ENCODE measurements around the gene ACAD10. TPM values are rescaled to one million over a fixed set of nuclear protein-coding genes. Genes with fewer than 3 reads are reported as not detected.

ACAD10 gene
- total RNA-seq, 1 donor from 2014 or later: 29.5 TPM

DNA sequence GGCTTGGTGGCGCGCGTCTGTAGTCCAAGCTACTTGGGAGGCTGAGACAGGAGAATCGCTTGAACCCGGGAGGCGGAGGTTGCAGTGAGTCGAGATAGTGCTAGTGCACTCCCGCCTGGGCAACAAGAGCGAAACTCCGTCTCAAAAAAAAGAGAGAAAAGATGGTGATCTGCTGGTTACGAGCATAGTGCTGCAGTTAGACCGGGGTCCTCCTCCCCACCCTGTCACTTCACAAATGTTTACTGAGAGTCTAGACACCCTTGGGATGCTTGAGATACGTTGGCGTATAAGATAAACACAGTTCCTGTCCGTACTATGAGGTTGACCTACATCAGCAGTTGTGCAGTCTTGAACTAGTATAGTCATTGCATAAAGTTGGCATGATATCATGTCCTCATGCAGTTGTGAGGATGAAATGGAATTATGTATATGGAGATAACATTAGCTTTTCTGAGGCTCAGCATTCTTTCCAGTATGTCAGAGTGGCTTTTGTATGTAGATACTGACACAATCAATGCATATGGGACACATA is 787 bp downstream of the ACAD10 start:
- Mint-ChIP-seq H3K9me3 (ENCODE audit: unreplicated experiment) (no peaks in the 10 kb centered on the region), H3K27me3 (ENCODE audit: unreplicated experiment) (no peaks in the 10 kb centered on the region), H3K4me1 (ENCODE audit: unreplicated experiment) (peaks cover 31% of the 10 kb centered on the region), H3K27ac (ENCODE audit: unreplicated experiment) (peak overlapping the region; percentile 91), H3K36me3 (ENCODE audit: unreplicated experiment) (peaks cover 14% of the 10 kb centered on the region), H3K4me3 (ENCODE audit: unreplicated experiment) (peak overlapping the region; percentile 95)
- DNase-seq (ENCODE audit: extremely low spot score, unreplicated experiment): no peak
- TF ChIP-seq, protein P1, sequence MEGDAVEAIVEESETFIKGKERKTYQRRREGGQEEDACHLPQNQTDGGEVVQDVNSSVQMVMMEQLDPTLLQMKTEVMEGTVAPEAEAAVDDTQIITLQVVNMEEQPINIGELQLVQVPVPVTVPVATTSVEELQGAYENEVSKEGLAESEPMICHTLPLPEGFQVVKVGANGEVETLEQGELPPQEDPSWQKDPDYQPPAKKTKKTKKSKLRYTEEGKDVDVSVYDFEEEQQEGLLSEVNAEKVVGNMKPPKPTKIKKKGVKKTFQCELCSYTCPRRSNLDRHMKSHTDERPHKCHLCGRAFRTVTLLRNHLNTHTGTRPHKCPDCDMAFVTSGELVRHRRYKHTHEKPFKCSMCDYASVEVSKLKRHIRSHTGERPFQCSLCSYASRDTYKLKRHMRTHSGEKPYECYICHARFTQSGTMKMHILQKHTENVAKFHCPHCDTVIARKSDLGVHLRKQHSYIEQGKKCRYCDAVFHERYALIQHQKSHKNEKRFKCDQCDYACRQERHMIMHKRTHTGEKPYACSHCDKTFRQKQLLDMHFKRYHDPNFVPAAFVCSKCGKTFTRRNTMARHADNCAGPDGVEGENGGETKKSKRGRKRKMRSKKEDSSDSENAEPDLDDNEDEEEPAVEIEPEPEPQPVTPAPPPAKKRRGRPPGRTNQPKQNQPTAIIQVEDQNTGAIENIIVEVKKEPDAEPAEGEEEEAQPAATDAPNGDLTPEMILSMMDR (IDR thresholded peaks at IDR 0.05): no peak

DNA sequence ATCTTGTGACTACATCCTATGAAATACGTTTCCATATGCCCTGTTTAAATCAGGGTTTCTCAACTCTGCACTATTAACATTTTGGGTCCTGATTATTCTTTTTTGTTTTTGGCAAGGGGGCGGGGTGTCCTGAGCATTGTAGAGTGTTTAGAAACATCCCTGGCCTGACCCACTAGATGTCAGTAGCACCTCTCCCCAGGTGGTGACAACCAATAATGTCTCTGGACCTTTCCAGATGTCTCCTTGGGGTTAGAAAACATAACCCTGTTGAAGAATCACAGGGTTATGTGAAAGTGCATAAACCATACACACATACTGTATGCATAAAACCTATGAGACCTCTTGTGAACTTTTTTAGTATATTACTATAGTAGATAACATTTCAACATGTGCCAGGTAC is 1.4 kb downstream of the ACAD10 start:
- H3K4me1 Mint-ChIP-seq (ENCODE audit: unreplicated experiment): peaks cover 31% of the 10 kb centered on the region
- peak overlapping the region; percentile 23 for H3K27ac Mint-ChIP-seq (ENCODE audit: unreplicated experiment)
- no peaks in the 10 kb centered on the region for H3K27me3 Mint-ChIP-seq (ENCODE audit: unreplicated experiment)
- H3K9me3 Mint-ChIP-seq (ENCODE audit: unreplicated experiment): no peaks in the 10 kb centered on the region
- TF ChIP-seq, protein P1 (IDR thresholded peaks at IDR 0.05): no peak
- peak overlapping the region; percentile 95 for H3K4me3 Mint-ChIP-seq (ENCODE audit: unreplicated experiment)
- no peak for DNase-seq (ENCODE audit: extremely low spot score, unreplicated experiment)
- peaks cover 10% of the 10 kb centered on the region for H3K36me3 Mint-ChIP-seq (ENCODE audit: unreplicated experiment)

GRCh38 chr12:111687952-111688351 is 2.1 kb downstream of the ACAD10 start:
- TF ChIP-seq, protein P1 (IDR thresholded peaks at IDR 0.05): no peak
- no peaks in the 10 kb centered on the region for H3K27me3 Mint-ChIP-seq (ENCODE audit: unreplicated experiment)
- DNase-seq (ENCODE audit: extremely low spot score, unreplicated experiment): no peak
- H3K9me3 Mint-ChIP-seq (ENCODE audit: unreplicated experiment): no peaks in the 10 kb centered on the region
- no peak overlapping the region for H3K27ac Mint-ChIP-seq (ENCODE audit: unreplicated experiment)
- peaks cover 31% of the 10 kb centered on the region for H3K4me1 Mint-ChIP-seq (ENCODE audit: unreplicated experiment)
- peaks cover 8% of the 10 kb centered on the region for H3K36me3 Mint-ChIP-seq (ENCODE audit: unreplicated experiment)
- peak overlapping the region; percentile 10 for H3K4me3 Mint-ChIP-seq (ENCODE audit: unreplicated experiment)

GRCh38 chr12:111691262-111691661 is 5.4 kb downstream of the ACAD10 start:
- Mint-ChIP-seq H3K27ac (ENCODE audit: unreplicated experiment) (no peak overlapping the region), H3K36me3 (ENCODE audit: unreplicated experiment) (peaks cover 19% of the 10 kb centered on the region), H3K4me3 (ENCODE audit: unreplicated experiment) (no peak overlapping the region), H3K9me3 (ENCODE audit: unreplicated experiment) (no peaks in the 10 kb centered on the region), H3K4me1 (ENCODE audit: unreplicated experiment) (peaks cover 14% of the 10 kb centered on the region), H3K27me3 (ENCODE audit: unreplicated experiment) (no peaks in the 10 kb centered on the region)
- TF ChIP-seq, protein P1 (IDR thresholded peaks at IDR 0.05): no peak
- DNase-seq (ENCODE audit: extremely low spot score, unreplicated experiment): no peak

DNA sequence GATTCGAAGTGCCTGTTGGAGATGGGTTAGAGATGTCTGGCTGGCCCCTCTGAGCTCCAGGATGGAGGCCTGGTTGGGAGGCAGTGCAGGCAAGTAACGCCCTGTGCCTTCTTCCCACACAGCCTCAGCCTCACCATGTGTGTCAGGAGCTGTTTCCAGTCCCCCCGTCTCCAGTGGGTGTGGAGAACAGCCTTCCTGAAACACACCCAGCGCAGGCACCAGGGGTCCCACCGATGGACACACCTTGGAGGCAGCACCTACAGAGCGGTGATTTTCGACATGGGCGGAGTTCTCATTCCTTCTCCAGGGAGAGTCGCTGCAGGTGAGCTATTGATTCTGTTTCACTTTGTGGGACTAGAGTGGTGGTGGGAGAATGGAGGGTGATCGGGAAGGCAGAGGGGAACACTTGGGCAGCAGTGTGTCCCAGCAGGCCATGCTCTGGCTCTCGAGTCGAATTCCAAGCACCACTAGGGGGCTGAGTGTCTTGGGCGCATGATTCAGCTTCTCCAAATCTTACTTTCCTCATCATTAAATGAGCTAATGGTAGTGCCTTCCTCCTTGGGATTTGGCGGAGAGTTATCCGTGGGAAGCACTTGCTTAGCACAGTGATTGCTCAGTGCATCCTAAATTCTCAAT is 6.8 kb downstream of the ACAD10 start:
- H3K4me1 Mint-ChIP-seq (ENCODE audit: unreplicated experiment): no peaks in the 10 kb centered on the region
- no peak overlapping the region for H3K4me3 Mint-ChIP-seq (ENCODE audit: unreplicated experiment)
- DNase-seq (ENCODE audit: extremely low spot score, unreplicated experiment): no peak
- H3K36me3 Mint-ChIP-seq (ENCODE audit: unreplicated experiment): peaks cover 19% of the 10 kb centered on the region
- TF ChIP-seq, protein P1 (IDR thresholded peaks at IDR 0.05): peak; percentile 30
- H3K9me3 Mint-ChIP-seq (ENCODE audit: unreplicated experiment): no peaks in the 10 kb centered on the region
- H3K27me3 Mint-ChIP-seq (ENCODE audit: unreplicated experiment): no peaks in the 10 kb centered on the region
- no peak overlapping the region for H3K27ac Mint-ChIP-seq (ENCODE audit: unreplicated experiment)
